ENCODE results near the gene TMEM198.

The TMEM198 gene

DNA sequence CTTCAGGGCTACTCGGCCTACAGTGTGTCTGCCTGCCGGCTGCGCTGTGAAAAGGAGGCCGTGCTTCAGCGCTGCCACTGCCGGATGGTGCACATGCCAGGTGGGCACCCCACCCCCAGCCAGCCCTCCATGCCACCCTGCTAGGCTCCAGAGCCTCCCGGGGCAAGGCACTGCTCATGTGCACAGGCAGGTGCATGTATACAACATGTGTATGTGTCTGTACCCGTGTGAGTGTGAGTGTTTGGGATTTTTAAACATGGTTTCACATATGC is 11.5 kb upstream of the TMEM198 start:
- H3K4me2 ChIP-seq (ENCODE audit: low read length, poor library complexity, severe bottlenecking) = no peak overlapping the region
- H2AK5ac ChIP-seq (ENCODE audit: low read length, severe bottlenecking) = no peak overlapping the region
- peaks cover 0 to under 1% of the 10 kb centered on the region in 2 experiments for H3K36me3 ChIP-seq (ENCODE audit: control insufficient read depth in 1 of 2, insufficient read depth in 2 of 2, low read depth in 1 of 2, low read length in 2 of 2)
- H4K8ac ChIP-seq (ENCODE audit: low read length) = no peak overlapping the region
- H2BK5ac ChIP-seq (ENCODE audit: low read depth, low read length, poor library complexity, severe bottlenecking) = no peak overlapping the region
- no peak overlapping the region for H2BK120ac ChIP-seq (ENCODE audit: low read depth, low read length)
- WGBS = 84% methylated on average over 8 of the region's 8 CpGs
- H4K91ac ChIP-seq (ENCODE audit: low read length) = no peak overlapping the region
- H3K27ac ChIP-seq (ENCODE audit: low read length, poor library complexity, severe bottlenecking) = no peak overlapping the region
- DNase-seq = no peak
- H3K27me3 ChIP-seq (ENCODE audit: control insufficient read depth in 1 of 2, insufficient read depth in 1 of 2, low read length in 2 of 2) = peaks cover 39 to 48% of the 10 kb centered on the region in 2 experiments
- no peak overlapping the region for H2BK12ac ChIP-seq (ENCODE audit: low read length in 2 of 2)
- H3K14ac ChIP-seq (ENCODE audit: low read length in 2 of 2) = peak overlapping the region in 1 of 2 experiments; percentile 38
- H3K9me3 ChIP-seq (ENCODE audit: control insufficient read depth, low read length) = no peaks in the 10 kb centered on the region
- peaks cover 8% of the 10 kb centered on the region for H3K4me1 ChIP-seq (ENCODE audit: control insufficient read depth, insufficient read depth, low read depth, low read length)
- no peak overlapping the region for H3K9ac ChIP-seq (ENCODE audit: low read length)
- H3K4ac ChIP-seq (ENCODE audit: low read depth in 1 of 2, low read length in 2 of 2) = no peak overlapping the region
- H3K4me3 ChIP-seq (ENCODE audit: insufficient read depth in 1 of 2, low read depth in 1 of 2, low read length in 2 of 2) = no peak overlapping the region
- H3K18ac ChIP-seq (ENCODE audit: low read depth in 1 of 2, low read length in 2 of 2) = no peak overlapping the region
- no peaks in the 10 kb centered on the region for H3K79me1 ChIP-seq (replicated peaks; ENCODE audit: low read length, poor library complexity, severe bottlenecking)
- H2BK15ac ChIP-seq (ENCODE audit: low read depth, poor library complexity, severe bottlenecking) = no peak overlapping the region
- H3K23ac ChIP-seq (ENCODE audit: low read length in 2 of 2) = no peak overlapping the region
- no peak overlapping the region for H2AFZ ChIP-seq (ENCODE audit: low read depth, low read length)

DNA sequence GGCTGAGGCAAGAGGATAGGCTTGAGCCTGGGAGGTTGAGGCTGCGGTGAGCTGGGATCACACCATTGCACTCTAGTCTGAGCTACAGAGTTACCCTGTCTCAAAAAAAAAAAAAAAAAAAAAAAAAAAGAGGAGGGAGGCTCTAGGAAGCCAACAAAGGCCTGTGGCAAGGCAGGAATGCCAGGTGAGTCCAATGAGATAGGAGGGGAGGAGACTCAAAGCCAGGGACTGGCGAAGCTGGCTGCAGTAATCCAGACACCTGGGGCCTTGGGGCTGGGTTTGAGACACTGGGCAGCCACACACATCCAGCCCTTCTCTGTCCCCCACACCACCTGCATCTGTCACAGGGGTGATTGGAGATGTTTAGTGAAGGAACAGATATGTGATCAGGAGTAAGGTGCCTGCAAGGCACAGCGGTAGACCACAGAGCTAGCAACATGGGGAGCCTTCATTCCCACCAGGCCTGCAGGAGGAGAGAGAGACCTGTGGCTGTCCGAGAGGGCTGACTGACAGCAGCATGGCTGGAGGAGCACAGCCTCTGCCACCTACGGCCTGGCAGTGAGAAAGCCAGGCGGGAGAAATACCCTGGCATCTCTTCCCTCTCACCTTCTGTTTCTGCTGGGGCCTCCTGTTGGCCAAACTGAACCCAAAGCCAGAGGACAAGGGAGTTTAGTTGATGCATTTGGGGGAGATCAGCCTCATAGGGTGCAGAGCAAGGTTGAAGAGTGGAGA is 9.7 kb upstream of the TMEM198 start:
- H3K18ac ChIP-seq (ENCODE audit: low read depth in 1 of 2, low read length in 2 of 2) = no peak overlapping the region
- H3K14ac ChIP-seq (ENCODE audit: low read length in 2 of 2) = no peak overlapping the region
- H3K27me3 ChIP-seq (ENCODE audit: control insufficient read depth in 1 of 2, insufficient read depth in 1 of 2, low read length in 2 of 2) = peaks cover 26 to 37% of the 10 kb centered on the region in 2 experiments
- H2BK12ac ChIP-seq (ENCODE audit: low read length in 2 of 2) = no peak overlapping the region
- H3K9me3 ChIP-seq (ENCODE audit: control insufficient read depth, low read length) = no peaks in the 10 kb centered on the region
- H2AFZ ChIP-seq (ENCODE audit: low read depth, low read length) = no peak overlapping the region
- H2BK15ac ChIP-seq (ENCODE audit: low read depth, poor library complexity, severe bottlenecking) = no peak overlapping the region
- no peak overlapping the region for H3K4ac ChIP-seq (ENCODE audit: low read depth in 1 of 2, low read length in 2 of 2)
- WGBS = 78% methylated on average over 3 of the region's 6 CpGs
- H2AK5ac ChIP-seq (ENCODE audit: low read length, severe bottlenecking) = no peak overlapping the region
- H3K4me1 ChIP-seq (ENCODE audit: control insufficient read depth, insufficient read depth, low read depth, low read length) = peaks cover 26% of the 10 kb centered on the region
- no peak overlapping the region for H3K4me3 ChIP-seq (ENCODE audit: insufficient read depth in 1 of 2, low read depth in 1 of 2, low read length in 2 of 2)
- H3K79me1 ChIP-seq (replicated peaks; ENCODE audit: low read length, poor library complexity, severe bottlenecking) = peaks cover 6% of the 10 kb centered on the region
- H4K8ac ChIP-seq (ENCODE audit: low read length) = no peak overlapping the region
- no peak overlapping the region for H4K91ac ChIP-seq (ENCODE audit: low read length)
- no peak for DNase-seq
- H2BK5ac ChIP-seq (ENCODE audit: low read depth, low read length, poor library complexity, severe bottlenecking) = no peak overlapping the region
- peaks cover 8 to 9% of the 10 kb centered on the region in 2 experiments for H3K36me3 ChIP-seq (ENCODE audit: control insufficient read depth in 1 of 2, insufficient read depth in 2 of 2, low read depth in 1 of 2, low read length in 2 of 2)
- H3K27ac ChIP-seq (ENCODE audit: low read length, poor library complexity, severe bottlenecking) = no peak overlapping the region
- no peak overlapping the region for H3K4me2 ChIP-seq (ENCODE audit: low read length, poor library complexity, severe bottlenecking)
- H3K9ac ChIP-seq (ENCODE audit: low read length) = no peak overlapping the region
- H2BK120ac ChIP-seq (ENCODE audit: low read depth, low read length) = no peak overlapping the region
- H3K23ac ChIP-seq (ENCODE audit: low read length in 2 of 2) = no peak overlapping the region

GRCh38 chr2:219536425-219536824 is 7.4 kb upstream of the TMEM198 start:
- H3K27ac ChIP-seq (ENCODE audit: low read length, poor library complexity, severe bottlenecking) = no peak overlapping the region
- peaks cover 36% of the 10 kb centered on the region for H3K4me1 ChIP-seq (ENCODE audit: control insufficient read depth, insufficient read depth, low read depth, low read length)
- peaks cover 31% of the 10 kb centered on the region in 2 experiments for H3K36me3 ChIP-seq (ENCODE audit: control insufficient read depth in 1 of 2, insufficient read depth in 2 of 2, low read depth in 1 of 2, low read length in 2 of 2)
- 96% methylated on average over 13 of the region's 16 CpGs for WGBS
- no peak overlapping the region for H4K8ac ChIP-seq (ENCODE audit: low read length)
- peak overlapping the region; percentile 48 for H3K9ac ChIP-seq (ENCODE audit: low read length)
- no peak overlapping the region for H2BK12ac ChIP-seq (ENCODE audit: low read length in 2 of 2)
- H3K18ac ChIP-seq (ENCODE audit: low read depth in 1 of 2, low read length in 2 of 2) = no peak overlapping the region
- no peaks in the 10 kb centered on the region for H3K9me3 ChIP-seq (ENCODE audit: control insufficient read depth, low read length)
- no peak for DNase-seq
- H3K4me3 ChIP-seq (ENCODE audit: insufficient read depth in 1 of 2, low read depth in 1 of 2, low read length in 2 of 2) = no peak overlapping the region
- H3K4me2 ChIP-seq (ENCODE audit: low read length, poor library complexity, severe bottlenecking) = no peak overlapping the region
- H2BK5ac ChIP-seq (ENCODE audit: low read depth, low read length, poor library complexity, severe bottlenecking) = no peak overlapping the region
- H3K4ac ChIP-seq (ENCODE audit: low read depth in 1 of 2, low read length in 2 of 2) = no peak overlapping the region
- H2AK5ac ChIP-seq (ENCODE audit: low read length, severe bottlenecking) = no peak overlapping the region
- no peak overlapping the region for H2AFZ ChIP-seq (ENCODE audit: low read depth, low read length)
- no peak overlapping the region for H4K91ac ChIP-seq (ENCODE audit: low read length)
- peaks cover 25% of the 10 kb centered on the region for H3K79me1 ChIP-seq (replicated peaks; ENCODE audit: low read length, poor library complexity, severe bottlenecking)
- H3K14ac ChIP-seq (ENCODE audit: low read length in 2 of 2) = peak overlapping the region in 1 of 2 experiments; percentile 38
- H3K23ac ChIP-seq (ENCODE audit: low read length in 2 of 2) = no peak overlapping the region
- no peak overlapping the region for H2BK120ac ChIP-seq (ENCODE audit: low read depth, low read length)
- no peak overlapping the region for H2BK15ac ChIP-seq (ENCODE audit: low read depth, poor library complexity, severe bottlenecking)
- peaks cover 16 to 24% of the 10 kb centered on the region in 2 experiments for H3K27me3 ChIP-seq (ENCODE audit: control insufficient read depth in 1 of 2, insufficient read depth in 1 of 2, low read length in 2 of 2)

DNA sequence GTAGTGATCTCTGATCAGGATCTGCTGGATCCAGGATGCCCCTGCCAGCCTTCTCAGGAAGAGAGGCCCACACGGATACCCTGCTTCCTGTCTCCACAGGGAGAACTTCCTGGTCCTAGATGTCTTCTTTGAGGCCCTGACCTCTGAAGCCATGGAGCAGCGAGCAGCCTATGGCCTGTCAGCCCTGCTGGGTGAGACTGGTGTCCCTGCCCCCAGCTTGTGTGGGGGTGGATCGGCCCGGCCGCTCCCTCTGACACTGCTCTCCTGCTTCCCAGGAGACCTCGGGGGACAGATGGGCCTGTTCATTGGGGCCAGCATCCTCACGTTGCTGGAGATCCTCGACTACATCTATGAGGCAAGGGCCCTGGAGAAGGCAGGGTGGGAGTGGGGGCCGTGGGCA is 6.9 kb upstream of the TMEM198 start:
- H2BK5ac ChIP-seq (ENCODE audit: low read depth, low read length, poor library complexity, severe bottlenecking) = no peak overlapping the region
- peak overlapping the region; percentile 24 for H2BK120ac ChIP-seq (ENCODE audit: low read depth, low read length)
- H3K23ac ChIP-seq (ENCODE audit: low read length in 2 of 2) = peak overlapping the region in 1 of 2 experiments; percentile 27
- H3K4ac ChIP-seq (ENCODE audit: low read depth in 1 of 2, low read length in 2 of 2) = peak overlapping the region in 1 of 2 experiments; percentile 15
- DNase-seq = no peak
- peaks cover 41% of the 10 kb centered on the region for H3K4me1 ChIP-seq (ENCODE audit: control insufficient read depth, insufficient read depth, low read depth, low read length)
- peaks cover 35 to 36% of the 10 kb centered on the region in 2 experiments for H3K36me3 ChIP-seq (ENCODE audit: control insufficient read depth in 1 of 2, insufficient read depth in 2 of 2, low read depth in 1 of 2, low read length in 2 of 2)
- H3K4me3 ChIP-seq (ENCODE audit: insufficient read depth in 1 of 2, low read depth in 1 of 2, low read length in 2 of 2) = no peak overlapping the region
- H4K91ac ChIP-seq (ENCODE audit: low read length) = no peak overlapping the region
- WGBS = 78% methylated on average over 9 of the region's 9 CpGs
- peak overlapping the region; percentile 30 for H4K8ac ChIP-seq (ENCODE audit: low read length)
- no peaks in the 10 kb centered on the region for H3K9me3 ChIP-seq (ENCODE audit: control insufficient read depth, low read length)
- no peak overlapping the region for H2AFZ ChIP-seq (ENCODE audit: low read depth, low read length)
- no peak overlapping the region for H3K4me2 ChIP-seq (ENCODE audit: low read length, poor library complexity, severe bottlenecking)
- H3K9ac ChIP-seq (ENCODE audit: low read length) = peak overlapping the region; percentile 48
- H3K79me1 ChIP-seq (replicated peaks; ENCODE audit: low read length, poor library complexity, severe bottlenecking) = peaks cover 26% of the 10 kb centered on the region
- no peak overlapping the region for H2BK15ac ChIP-seq (ENCODE audit: low read depth, poor library complexity, severe bottlenecking)
- no peak overlapping the region for H3K14ac ChIP-seq (ENCODE audit: low read length in 2 of 2)
- no peak overlapping the region for H2AK5ac ChIP-seq (ENCODE audit: low read length, severe bottlenecking)
- H2BK12ac ChIP-seq (ENCODE audit: low read length in 2 of 2) = no peak overlapping the region
- H3K27me3 ChIP-seq (ENCODE audit: control insufficient read depth in 1 of 2, insufficient read depth in 1 of 2, low read length in 2 of 2) = peaks cover 11 to 18% of the 10 kb centered on the region in 2 experiments
- no peak overlapping the region for H3K27ac ChIP-seq (ENCODE audit: low read length, poor library complexity, severe bottlenecking)
- peak overlapping the region in 1 of 2 experiments; percentile 14 for H3K18ac ChIP-seq (ENCODE audit: low read depth in 1 of 2, low read length in 2 of 2)

Data from mesenchymal stem cell (in vitro differentiated cells and primary cell).